Endothelial cell of umbilical vein (primary cell): ENCODE results near the gene NOXRED1. TPM values are rescaled to one million over a fixed set of nuclear protein-coding genes. Genes with fewer than 3 reads are reported as not detected.

Experiments used
- BruUV-seq: library from RNA; stranded (reverse); fragments of 400-500 nt; replicated peaks from 2 replicates; lab custom pipeline; 2021; lab: Mats Ljungman, UMichigan
- CTCF ChIA-PET: fragments of 300-600, 350-600 bp; sonication (Branson Sonifier 250); formaldehyde crosslinking; loops from one replicate; lab custom pipeline; 2021; ENCODE audit warnings: antibody characterized with exemption, inconsistent platforms; lab: Charles Lee
- POLR2A ChIA-PET: fragments of 300-600, 350-600 bp; sonication (Branson Sonifier 250); formaldehyde crosslinking; loops from one replicate; lab custom pipeline; 2021; ENCODE audit warnings: antibody characterized with exemption, inconsistent platforms; lab: Charles Lee
- DNase-seq: peaks from one replicate; pipeline ENCODE4 v3.0.0-alpha.2; 2011; ENCODE audit warnings: low read depth, low spot score
- FAIRE-seq: peaks from 2 replicates; lab custom pipeline; 2011; peaks lifted over from hg19 to GRCh38; lab: Jason Lieb, UNC
- H2AFZ ChIP-seq: 2 replicates; pipeline ENCODE4 v1.6.0; 2012; ENCODE audit warnings: low read depth, low read length, control low read depth, inconsistent platforms
- H3K27ac ChIP-seq: 2 replicates; pipeline ENCODE4 v1.5.1; 2011; ENCODE audit warnings: low read depth, mild to moderate bottlenecking, control low read depth, low read length, moderate library complexity; ENCODE audit not compliant: insufficient read depth
- H3K27me3 ChIP-seq, 2 experiments: 2 replicates each; pipeline versions ENCODE4 v1.6.0 to v1.6.1; 2011; ENCODE audit warnings: low read length in 2 of 2, mixed read lengths in 1 of 2; ENCODE audit not compliant: control insufficient read depth in 2 of 2, insufficient read depth in 2 of 2
- H3K36me3 ChIP-seq, 2 experiments: 2 replicates in 1 of 2; 3 replicates in 1 of 2; pipeline ENCODE4 v1.5.1; 2011; ENCODE audit warnings: low read length in 2 of 2, mild to moderate bottlenecking in 1 of 2, moderate library complexity in 1 of 2; ENCODE audit not compliant: control insufficient read depth in 2 of 2, insufficient read depth in 2 of 2; ENCODE audit errors: extremely low read depth in 1 of 2
- H3K4me1 ChIP-seq: 3 replicates; pipeline ENCODE4 v1.5.1; 2011; ENCODE audit warnings: mild to moderate bottlenecking, low read length; ENCODE audit not compliant: control insufficient read depth, insufficient read depth; ENCODE audit errors: extremely low read depth
- H3K4me2 ChIP-seq: 2 replicates; pipeline ENCODE4 v1.6.1; 2011; ENCODE audit warnings: low read length, control low read depth, mixed read lengths; ENCODE audit not compliant: insufficient read depth
- H3K4me3 ChIP-seq, 3 experiments: fragments of 200-600 bp in 1 of 3; sonication (generic), shearing (Covaris generic) in 1 of 3; replicated peaks in 1 of 3; 2 replicates each; pipeline ENCODE4 v1.5.1; 2011 to 2016; ENCODE audit warnings: control low read depth in 3 of 3, low read length in 3 of 3, mild to moderate bottlenecking in 2 of 3, inconsistent platforms in 1 of 3, low read depth in 1 of 3, moderate library complexity in 1 of 3; ENCODE audit not compliant: insufficient read depth in 1 of 3
- H3K79me2 ChIP-seq: 2 replicates; pipeline ENCODE4 v1.6.0; 2012; ENCODE audit warnings: low read length, inconsistent platforms; ENCODE audit not compliant: control insufficient read depth, insufficient read depth
- H3K9ac ChIP-seq: replicated peaks from 2 replicates; pipeline ENCODE3; 2011; ENCODE audit warnings: low read length, control low read depth; ENCODE audit not compliant: insufficient read depth; ENCODE audit errors: extremely low read depth
- H3K9me1 ChIP-seq: replicated peaks from 3 replicates; pipeline ENCODE4 v1.6.0; 2011; ENCODE audit warnings: mild to moderate bottlenecking, low read length; ENCODE audit not compliant: control insufficient read depth, insufficient read depth; ENCODE audit errors: extremely low read depth
- H3K9me3 ChIP-seq: replicated peaks from 2 replicates; pipeline ENCODE4 v1.5.1; 2012; ENCODE audit warnings: low read length, inconsistent platforms; ENCODE audit not compliant: control insufficient read depth, insufficient read depth
- H4K20me1 ChIP-seq: replicated peaks from 2 replicates; pipeline ENCODE3; 2011; ENCODE audit warnings: mild to moderate bottlenecking, low read length; ENCODE audit not compliant: control insufficient read depth, insufficient read depth; ENCODE audit errors: extremely low read depth
- EZH2 ChIP-seq: IDR thresholded peaks from 2 replicates; pipeline ENCODE4 v1.6.1; 2012; ENCODE audit warnings: borderline replicate concordance, low read depth, mild to moderate bottlenecking, moderate library complexity, low read length, inconsistent platforms; ENCODE audit not compliant: severe bottlenecking
- FOS ChIP-seq: IDR thresholded peaks from 2 replicates; pipeline ENCODE4 v1.6.1; 2011; ENCODE audit warnings: mild to moderate bottlenecking, low read length, moderate library complexity, borderline replicate concordance; ENCODE audit not compliant: insufficient read depth
- GATA2 ChIP-seq: IDR thresholded peaks from 2 replicates; pipeline ENCODE4 v1.7.0; 2011; ENCODE audit warnings: low read depth, mild to moderate bottlenecking, moderate library complexity, mixed read lengths, low read length; ENCODE audit not compliant: insufficient read length, insufficient read depth
- JUN ChIP-seq: IDR thresholded peaks from 2 replicates; pipeline ENCODE4 v1.6.1; 2011; ENCODE audit warnings: borderline replicate concordance, low read depth; ENCODE audit not compliant: insufficient read length, insufficient read depth
- MYC ChIP-seq: IDR thresholded peaks from one replicate; pipeline ENCODE4 v1.6.1; 2011; ENCODE audit warnings: mild to moderate bottlenecking, low read depth, low read length
- POLR2A ChIP-seq: IDR thresholded peaks from 2 replicates; pipeline ENCODE4 v1.6.1; 2012; ENCODE audit warnings: low read depth, mild to moderate bottlenecking, control low read depth, low read length
- dilution Hi-C: fragments of 300-500 bp; cut with MboI; formaldehyde crosslinking; loops from one replicate; pipeline ENCODE4 v1.15.0; 2019; ENCODE audit warnings: low sequenced_read_pairs; ENCODE audit not compliant: extremely low pct_ligation_motif_present
- intact Hi-C: fragments of 100-400 bp; cut with micrococcal nuclease; formaldehyde crosslinking; loops from one replicate; pipeline ENCODE4 v1.10.0; 2022
- polyA plus RNA-seq, 4 experiments: library from polyadenylated mRNA; depleted of rRNA in 3 of 4; stranded (reverse) in 3 of 4; unstranded in 1 of 4; fragments of >200 nt; gene quantifications; 2 replicates each; pipeline versions ENCODE4 v1.2.1 to v1.2.3, GENCODE V29; 2011 to 2012; ENCODE audit warnings: missing spikeins in 1 of 4
- total RNA-seq: library from RNA; stranded (reverse); gene quantifications from 2 replicates; pipeline ENCODE4 v1.2.3, GENCODE V29; 2021
- TF ChIP-seq, protein P1 (sequence below): IDR thresholded peaks from 2 replicates; pipeline ENCODE4 v1.6.1; 2011; ENCODE audit not compliant: insufficient read depth, insufficient read length

Gene NOXRED1
- total and polyA plus RNA-seq, 2 donors (not counting 3 experiments of a cell fraction or from before 2014, with no cell fraction given) = 0.15 to 0.33 TPM

DNA sequence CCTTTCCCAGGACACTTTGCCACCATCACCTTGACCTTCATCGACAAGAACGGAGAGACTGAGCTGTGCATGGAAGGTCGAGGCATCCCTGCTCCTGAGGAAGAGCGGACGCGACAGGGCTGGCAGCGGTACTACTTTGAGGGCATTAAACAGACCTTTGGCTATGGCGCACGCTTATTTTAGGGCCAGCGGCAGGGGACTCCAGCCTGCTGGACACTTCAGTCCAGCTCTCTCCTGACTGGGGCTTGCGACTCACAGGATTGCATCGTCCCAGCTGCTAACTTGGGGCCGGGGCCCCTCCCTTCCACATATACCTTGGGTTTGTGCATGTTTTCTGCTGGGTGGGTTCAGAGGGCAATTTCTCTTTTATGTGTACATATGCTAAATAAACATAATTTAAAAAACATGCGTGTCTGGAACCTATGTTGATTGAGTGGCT is 45.8 kb upstream of the NOXRED1 start:
- Histone ChIP-seq H3K9me1 (no peaks in the 10 kb centered on the region), H4K20me1 (no peaks in the 10 kb centered on the region), H2AFZ (no peak overlapping the region), H3K27me3 (no peaks in the 10 kb centered on the region), H3K4me1 (no peaks in the 10 kb centered on the region), H3K9ac (no peak overlapping the region), H3K4me2 (no peak overlapping the region), H3K9me3 (no peaks in the 10 kb centered on the region), H3K27ac (no peak overlapping the region), H3K36me3 (peaks cover 15 to 22% of the 10 kb centered on the region in 2 experiments), H3K79me2 (no peaks in the 10 kb centered on the region), H3K4me3 (no peak overlapping the region)
- ChIA-PET CTCF (interaction anchor here (0.6 to 2.1 kb wide), 2 partner anchors 10 to 1229 kb away, joined by 3 to 12 read pairs; no protein-coding TSS in a partner anchor), POLR2A (no interaction called here)
- FAIRE-seq = no peak
- intact Hi-C loops (no loop called here), dilution Hi-C loops (no loop called here)
- BruUV-seq = TSS peak; percentile 27
- DNase-seq = no peak
- TF ChIP-seq EZH2 (no peak), POLR2A (no peak), FOS (no peak), MYC (no peak), JUN (no peak)

GRCh38 chr14:77467801-77468200 is 44.5 kb upstream of the NOXRED1 start:
- BruUV-seq = no TSS peak
- H3K9me3 ChIP-seq = no peaks in the 10 kb centered on the region
- intact Hi-C loops = no loop called here
- DNase-seq = no peak
- H4K20me1 ChIP-seq = no peaks in the 10 kb centered on the region
- dilution Hi-C loops = no loop called here
- FAIRE-seq = no peak
- H3K4me2 ChIP-seq = no peak overlapping the region
- CTCF ChIA-PET = no interaction called here
- H3K4me1 ChIP-seq = no peaks in the 10 kb centered on the region
- no peak overlapping the region for H3K4me3 ChIP-seq
- no peaks in the 10 kb centered on the region for H3K9me1 ChIP-seq
- H3K27ac ChIP-seq = no peak overlapping the region
- POLR2A ChIA-PET = no interaction called here
- TF ChIP-seq EZH2 = no peak
- TF ChIP-seq POLR2A = no peak
- no peak for TF ChIP-seq MYC
- TF ChIP-seq, protein P1, sequence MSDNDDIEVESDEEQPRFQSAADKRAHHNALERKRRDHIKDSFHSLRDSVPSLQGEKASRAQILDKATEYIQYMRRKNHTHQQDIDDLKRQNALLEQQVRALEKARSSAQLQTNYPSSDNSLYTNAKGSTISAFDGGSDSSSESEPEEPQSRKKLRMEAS = no peak
- TF ChIP-seq GATA2 = no peak
- TF ChIP-seq JUN = no peak
- TF ChIP-seq FOS = no peak
- H3K79me2 ChIP-seq = no peaks in the 10 kb centered on the region
- no peak overlapping the region for H2AFZ ChIP-seq
- no peaks in the 10 kb centered on the region for H3K27me3 ChIP-seq
- peaks cover 20 to 31% of the 10 kb centered on the region in 2 experiments for H3K36me3 ChIP-seq
- H3K9ac ChIP-seq = no peak overlapping the region
